Measurements from ENCODE around the gene HSPG2. TPM values are rescaled to one million over a fixed set of nuclear protein-coding genes. Genes with fewer than 3 reads are reported as not detected.
A peak's percentile ranks its signal among the peaks of the same experiment; 100 is the strongest.

Gene HSPG2
- total and polyA plus RNA-seq, 2 of the 13 experiments (the other 11 are each of a cell fraction or from before 2014, with no cell fraction given), result 9.1 to 13.1 TPM

DNA sequence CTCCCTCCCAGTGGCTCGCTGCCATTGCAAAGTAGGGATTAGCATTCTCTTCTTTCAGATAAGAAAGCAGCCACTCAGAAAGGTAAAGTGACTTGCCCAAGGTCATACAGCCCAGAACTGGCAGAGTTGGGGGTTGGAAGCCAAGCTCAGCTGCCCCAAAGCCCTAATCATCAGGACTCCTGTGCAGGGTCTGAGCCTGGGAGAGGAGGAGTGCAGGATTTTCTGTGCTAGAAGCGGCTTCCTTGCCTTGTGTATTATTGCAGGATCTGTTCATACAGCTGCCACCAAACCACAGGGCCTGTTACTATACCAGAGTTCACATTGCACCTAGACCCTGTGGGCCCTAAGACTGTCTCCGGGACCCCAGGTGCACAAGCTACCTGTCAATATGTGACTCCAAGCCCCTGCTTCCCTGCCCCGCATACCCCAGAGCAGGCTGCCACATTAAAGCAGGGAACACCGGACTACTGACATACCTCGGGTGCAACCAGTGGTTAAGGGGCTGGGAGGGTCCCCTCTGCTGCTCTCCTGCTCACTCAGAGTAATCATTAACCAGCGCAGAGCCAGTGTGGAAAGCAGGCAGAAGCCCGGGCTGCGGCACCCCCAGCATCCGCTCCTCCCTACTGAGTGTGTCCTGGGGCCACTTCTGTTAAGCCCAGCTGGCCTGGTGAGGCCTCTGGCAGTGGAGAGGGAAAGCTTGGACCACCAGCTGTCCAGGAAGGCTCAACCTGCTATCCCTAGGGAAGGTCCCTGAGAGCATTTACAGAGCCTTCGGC lies 15.8 kb downstream of the HSPG2 start (continued):
- TF ChIP-seq ZNF83 (CRISPR knock-in tag; IDR thresholded peaks at IDR 0.05; ENCODE audit: borderline replicate concordance) (no peak), SMAD9 (CRISPR knock-in tag; IDR thresholded peaks at IDR 0.05) (no peak), ZNF160 (CRISPR knock-in tag; IDR thresholded peaks at IDR 0.05) (0 out of 2 replicates have a peak, but pooled peaks have one; percentile 36), ZBTB25 (CRISPR knock-in tag; IDR thresholded peaks at IDR 0.05) (peak; percentile 52; the same call in 1 of the 2 replicates), HNRNPK (IDR thresholded peaks at IDR 0.05; ENCODE audit: low read depth, low read length, poor library complexity, severe bottlenecking) (no peak), ARNTL (CRISPR knock-in tag; IDR thresholded peaks at IDR 0.05) (no peak), BORCS8-MEF2B (CRISPR knock-in tag; IDR thresholded peaks at IDR 0.05) (no peak), KDM6A (CRISPR knock-in tag; IDR thresholded peaks at IDR 0.05; ENCODE audit: low read depth) (peak; percentile 11; the same call in 1 of the 2 replicates), CEBPG (CRISPR knock-in tag; IDR thresholded peaks at IDR 0.05) (no peak), IKZF1 (IDR thresholded peaks at IDR 0.05) (no peak), YEATS4 (CRISPR knock-in tag; IDR thresholded peaks at IDR 0.05; ENCODE audit: borderline replicate concordance) (peak; percentile 61; the same call in 1 of the 2 replicates), HMGA1 (CRISPR knock-in tag; conservative IDR thresholded peaks at IDR 0.05) (no peak), ZMYM4 (CRISPR knock-in tag; IDR thresholded peaks at IDR 0.05) (peak; percentile 46; the same call in 1 of the 2 replicates), ZNF569 (CRISPR knock-in tag; IDR thresholded peaks at IDR 0.05; ENCODE audit: borderline replicate concordance) (no peak), FOXP1 (IDR thresholded peaks at IDR 0.05) (no peak), FOXP1 (CRISPR knock-in tag; IDR thresholded peaks at IDR 0.05) (0 out of 2 replicates have a peak, but pooled peaks have one; percentile 6), ELF3 (CRISPR knock-in tag; IDR thresholded peaks at IDR 0.05) (no peak), DNMT3B (CRISPR knock-in tag; conservative IDR thresholded peaks at IDR 0.05) (no peak), HMG20B (CRISPR knock-in tag; conservative IDR thresholded peaks at IDR 0.05) (no peak), AGO1 (IDR thresholded peaks at IDR 0.05; ENCODE audit: low read depth, low read length, poor library complexity, severe bottlenecking) (no peak), ATF3 (CRISPR knock-in tag; IDR thresholded peaks at IDR 0.05) (no peak), NFE2L1 (CRISPR knock-in tag; IDR thresholded peaks at IDR 0.05; ENCODE audit: borderline replicate concordance) (no peak), EHMT2 (IDR thresholded peaks at IDR 0.05; ENCODE audit: borderline replicate concordance, low read depth, low read length) (no peak), DNMT1 (CRISPR knock-in tag; IDR thresholded peaks at IDR 0.05) (no peak), ZSCAN22 (CRISPR knock-in tag; IDR thresholded peaks at IDR 0.05) (no peak), KDM5B (CRISPR knock-in tag; IDR thresholded peaks at IDR 0.05; ENCODE audit: borderline replicate concordance) (no peak)
- TF ChIP-seq, protein P1, sequence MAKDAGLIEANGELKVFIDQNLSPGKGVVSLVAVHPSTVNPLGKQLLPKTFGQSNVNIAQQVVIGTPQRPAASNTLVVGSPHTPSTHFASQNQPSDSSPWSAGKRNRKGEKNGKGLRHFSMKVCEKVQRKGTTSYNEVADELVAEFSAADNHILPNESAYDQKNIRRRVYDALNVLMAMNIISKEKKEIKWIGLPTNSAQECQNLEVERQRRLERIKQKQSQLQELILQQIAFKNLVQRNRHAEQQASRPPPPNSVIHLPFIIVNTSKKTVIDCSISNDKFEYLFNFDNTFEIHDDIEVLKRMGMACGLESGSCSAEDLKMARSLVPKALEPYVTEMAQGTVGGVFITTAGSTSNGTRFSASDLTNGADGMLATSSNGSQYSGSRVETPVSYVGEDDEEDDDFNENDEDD (CRISPR knock-in tag; IDR thresholded peaks at IDR 0.05; ENCODE audit: borderline replicate concordance), result no peak
- TF ChIP-seq, protein P2, sequence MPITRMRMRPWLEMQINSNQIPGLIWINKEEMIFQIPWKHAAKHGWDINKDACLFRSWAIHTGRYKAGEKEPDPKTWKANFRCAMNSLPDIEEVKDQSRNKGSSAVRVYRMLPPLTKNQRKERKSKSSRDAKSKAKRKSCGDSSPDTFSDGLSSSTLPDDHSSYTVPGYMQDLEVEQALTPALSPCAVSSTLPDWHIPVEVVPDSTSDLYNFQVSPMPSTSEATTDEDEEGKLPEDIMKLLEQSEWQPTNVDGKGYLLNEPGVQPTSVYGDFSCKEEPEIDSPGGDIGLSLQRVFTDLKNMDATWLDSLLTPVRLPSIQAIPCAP (CRISPR knock-in tag; IDR thresholded peaks at IDR 0.05; ENCODE audit: low read depth), result no peak
